HG03060 (cell line): ENCODE measurements around the gene ZBTB7C.

Source experiments
- ATAC-seq: cut with Tn5 transposase; IDR thresholded peaks from one replicate; pipeline ENCODE4 v1.9.1; 2021; ENCODE audit warnings: low read depth, moderate number of reproducible peaks; ENCODE audit not compliant: unreplicated experiment

The ZBTB7C gene

DNA sequence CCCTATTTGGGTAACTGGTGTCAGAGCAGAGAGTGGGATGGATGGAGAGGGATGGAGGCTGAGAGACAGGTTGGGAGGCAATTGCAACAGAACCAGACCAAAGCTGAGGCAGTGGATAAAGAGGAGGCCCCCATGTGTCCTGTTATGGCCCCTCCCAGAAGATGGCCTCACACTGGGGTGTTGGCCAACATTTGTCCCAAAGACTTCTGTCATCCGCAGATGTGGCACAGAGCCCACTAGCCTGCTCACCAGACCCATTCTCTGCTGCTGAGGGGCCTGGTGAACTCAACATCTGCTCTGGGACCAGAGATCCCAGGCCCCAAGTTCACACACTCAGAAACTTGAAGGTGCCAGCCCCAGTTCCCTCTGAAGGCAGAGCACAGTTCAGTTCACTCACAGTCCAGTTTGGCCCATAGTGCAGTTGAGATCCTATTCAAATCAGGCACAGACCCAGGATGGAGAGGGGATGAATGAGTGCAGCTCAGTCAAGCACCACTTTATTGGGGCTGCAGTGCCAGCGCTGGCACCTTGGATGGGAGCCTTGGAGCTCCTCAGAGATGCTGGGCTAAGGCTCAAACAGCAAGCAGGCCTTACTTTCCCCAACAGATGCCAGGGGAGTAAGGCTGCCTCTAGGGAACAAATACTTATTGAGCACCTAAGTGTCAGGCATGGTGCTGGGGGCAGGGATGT lies 189.2 kb downstream of the ZBTB7C start:
- ATAC-seq: no peak

DNA sequence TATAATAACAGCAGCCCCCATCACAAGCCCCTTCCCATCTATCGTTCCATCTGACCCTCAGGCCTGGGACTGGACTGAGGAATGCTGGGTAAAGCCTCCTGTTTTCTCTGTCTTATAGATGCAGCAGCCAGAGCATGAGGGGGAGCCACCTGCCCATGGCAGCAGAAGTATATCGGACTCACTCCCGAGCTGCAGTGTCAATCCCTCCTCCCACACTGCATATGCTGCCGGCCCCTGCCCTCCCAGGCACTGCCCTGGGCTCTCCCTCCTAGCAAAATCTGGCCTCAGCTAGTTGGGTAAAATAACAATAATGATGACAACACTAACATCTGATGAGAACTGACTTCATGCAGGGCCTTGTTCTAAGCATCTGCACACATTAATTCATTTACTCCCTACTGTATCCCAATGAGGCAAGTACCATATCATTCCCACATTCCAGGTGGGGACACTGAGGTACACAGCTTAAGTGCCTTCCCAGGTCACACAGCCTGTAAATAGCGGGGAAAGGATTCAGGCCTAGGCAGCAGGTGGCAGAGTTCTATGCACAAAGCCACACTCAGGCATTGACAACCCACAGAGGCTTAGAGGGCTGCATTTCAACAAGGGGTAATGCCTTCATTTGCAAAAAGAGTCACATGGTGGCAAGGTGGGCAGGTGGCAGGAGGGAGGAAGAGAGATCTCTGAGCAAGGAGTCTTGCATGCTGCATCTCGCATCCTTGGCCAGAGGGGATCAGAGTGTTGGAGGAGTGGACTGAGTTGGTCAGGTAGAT lies 190.0 kb downstream of the ZBTB7C start:
- ATAC-seq: no peak

DNA sequence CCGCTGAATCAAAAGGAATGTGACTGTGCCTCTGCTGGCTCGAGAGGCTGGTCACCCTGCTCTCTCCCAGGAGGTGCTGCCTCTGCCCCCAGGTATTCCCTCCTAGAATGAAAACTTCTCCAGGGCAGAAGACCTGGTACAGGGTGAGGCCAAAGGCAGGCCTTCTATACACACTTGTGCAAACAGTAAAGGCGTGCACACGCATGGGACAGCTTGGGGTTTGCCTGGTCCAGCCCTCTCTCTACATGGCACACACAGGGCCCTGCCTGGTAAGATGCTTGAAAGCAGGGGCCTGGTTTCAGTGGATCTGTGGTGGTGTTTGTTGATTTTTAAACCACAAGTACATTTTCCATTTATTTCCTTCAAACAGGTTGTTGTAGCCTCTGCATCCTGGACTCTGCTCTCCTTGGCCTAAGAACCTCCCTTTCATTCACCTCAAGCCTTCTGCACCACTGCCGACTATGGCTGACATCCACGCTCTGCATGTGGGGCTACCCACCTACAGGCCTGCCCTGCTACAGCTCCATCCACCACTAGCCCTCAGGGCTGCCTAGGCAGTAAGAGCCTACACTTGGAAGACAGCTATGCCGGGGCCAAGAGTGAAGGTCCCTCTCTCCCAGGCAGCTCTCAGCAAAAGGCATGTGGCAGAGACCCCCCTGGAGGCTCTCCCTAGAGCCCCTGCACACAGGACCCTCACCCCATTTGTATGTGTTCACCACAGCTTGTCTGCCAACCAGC lies 190.7 kb downstream of the ZBTB7C start:
- ATAC-seq: no peak

DNA sequence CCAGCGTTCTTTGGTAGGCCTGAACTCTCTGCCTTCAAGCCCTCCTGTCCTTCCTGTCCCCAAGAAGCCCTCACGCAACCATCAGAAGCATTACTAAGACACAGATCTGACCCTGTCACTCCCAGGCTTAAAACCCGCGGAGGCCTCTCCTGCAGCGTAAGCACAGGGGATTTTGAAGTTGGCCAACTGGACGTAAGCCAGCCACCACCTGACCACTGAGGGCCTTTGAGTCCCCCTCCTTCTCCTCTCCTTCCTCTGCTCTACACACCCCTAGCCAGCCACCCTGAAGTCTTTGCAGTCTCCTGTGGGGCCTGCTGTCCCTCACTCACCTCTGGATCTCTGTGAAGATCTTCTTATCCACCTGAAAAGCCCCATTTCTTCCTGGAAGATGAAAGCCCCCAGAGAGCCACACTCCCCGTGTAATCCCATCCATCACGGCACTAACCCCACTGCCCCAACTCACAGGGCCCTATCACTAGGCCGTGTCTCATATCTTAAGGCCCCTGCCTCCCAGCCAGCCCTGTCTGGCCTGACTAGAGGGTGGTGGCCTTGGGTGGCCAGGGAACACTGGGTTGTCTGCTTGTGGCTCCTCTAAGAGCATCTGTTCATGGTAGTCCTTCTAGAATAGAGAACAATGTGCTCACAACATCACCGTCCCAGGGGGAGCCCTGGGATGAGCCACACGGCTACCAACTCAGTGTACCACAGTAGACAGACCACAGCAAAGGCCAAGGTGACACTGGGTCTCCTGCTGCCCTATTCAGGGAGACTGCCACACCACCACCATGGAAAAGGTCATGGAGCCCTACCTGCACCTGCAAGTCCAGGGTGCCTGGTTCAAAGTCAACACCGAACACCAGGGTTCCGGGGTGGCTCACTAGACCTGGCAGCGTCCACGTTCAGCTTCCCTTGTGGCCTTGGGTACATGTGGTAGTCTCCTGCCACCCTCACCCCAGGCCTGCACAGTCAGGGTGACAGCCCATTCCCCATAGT lies 191.6 kb downstream of the ZBTB7C start:
- no peak for ATAC-seq

DNA sequence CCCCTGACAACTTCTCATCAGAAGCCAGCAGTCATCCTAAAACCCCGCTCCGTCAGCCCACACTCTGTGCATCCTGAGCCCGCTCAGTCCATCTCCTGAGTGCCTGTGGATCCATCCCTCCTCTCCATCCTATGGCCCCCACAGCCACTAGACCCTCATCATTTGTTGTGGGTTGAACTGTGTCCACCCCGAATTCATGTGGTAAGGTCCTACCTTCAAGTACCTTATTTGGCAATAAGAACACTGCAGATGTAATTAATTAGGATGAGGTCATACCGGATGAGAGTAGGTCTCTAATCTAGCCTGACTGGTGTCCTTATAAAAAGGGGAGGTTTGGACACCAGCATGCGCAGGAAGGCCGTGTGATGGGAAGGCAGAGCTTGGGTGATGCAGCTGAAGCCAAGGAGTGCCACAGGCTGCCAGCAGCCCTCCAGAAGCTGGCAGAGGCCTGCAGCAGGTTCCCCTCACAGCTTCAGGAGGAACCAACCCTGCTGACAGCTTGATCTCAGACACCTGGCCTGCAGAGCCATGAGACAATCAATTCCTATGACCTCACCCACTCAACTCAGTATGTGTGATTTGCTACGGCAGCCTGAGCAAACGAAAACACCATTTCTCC lies 192.4 kb downstream of the ZBTB7C start:
- ATAC-seq: no peak

DNA sequence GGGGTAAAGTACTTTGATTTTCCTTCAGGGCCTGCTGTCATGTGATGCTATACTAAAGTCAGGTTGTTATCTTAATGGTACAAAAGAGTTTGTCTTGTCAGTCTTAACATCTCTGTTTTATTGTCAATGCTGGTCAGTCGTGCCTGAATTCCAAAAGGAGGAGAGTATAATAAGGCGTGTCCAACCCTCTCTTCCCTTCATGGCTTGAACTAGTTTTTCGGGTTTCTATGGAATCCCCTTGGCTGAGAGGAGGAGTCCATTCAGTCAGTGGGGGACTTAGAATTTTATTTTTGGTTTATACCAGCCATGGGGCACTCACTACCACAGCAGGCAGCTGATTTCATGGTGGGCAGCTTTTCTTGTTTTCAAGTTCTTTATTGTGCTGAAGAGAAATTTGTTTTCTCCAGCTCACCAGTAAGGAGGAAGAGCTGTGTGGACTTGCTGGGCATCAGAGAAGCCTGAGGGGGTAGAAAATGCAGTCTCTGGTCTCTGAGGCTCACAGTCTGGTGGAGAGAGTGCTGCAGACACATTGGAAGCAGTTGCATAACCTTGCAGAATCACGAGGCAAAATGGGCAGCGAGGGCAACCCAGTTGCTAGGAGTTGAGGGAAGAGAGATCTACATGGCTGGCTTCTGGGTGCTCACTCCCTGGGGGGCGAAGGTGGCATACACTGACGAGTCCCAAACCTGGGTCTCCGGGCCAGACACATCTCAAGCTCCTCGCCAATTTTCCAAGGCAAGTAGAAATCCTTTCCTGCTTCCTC lies 193.1 kb downstream of the ZBTB7C start:
- no peak for ATAC-seq

DNA sequence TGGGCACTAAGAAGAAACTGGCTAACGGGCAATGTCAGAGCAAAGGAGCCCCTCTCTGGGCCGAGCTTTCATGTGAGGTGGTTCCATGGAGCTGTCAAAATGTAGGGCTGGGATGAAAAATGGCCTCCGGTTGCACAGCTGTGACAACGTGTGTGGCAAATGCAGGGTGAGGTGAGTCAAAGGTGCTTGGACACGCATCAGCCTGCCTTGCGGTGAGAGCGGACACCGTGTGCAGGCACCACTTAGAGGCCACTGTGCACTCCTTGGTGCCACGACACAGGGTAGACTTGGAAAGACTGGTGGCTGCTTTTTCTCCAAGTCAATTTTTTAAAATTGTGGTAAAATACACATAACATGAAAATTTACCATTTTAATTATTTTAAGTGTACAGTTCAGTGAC lies 195.4 kb downstream of the ZBTB7C start:
- ATAC-seq: no peak

DNA sequence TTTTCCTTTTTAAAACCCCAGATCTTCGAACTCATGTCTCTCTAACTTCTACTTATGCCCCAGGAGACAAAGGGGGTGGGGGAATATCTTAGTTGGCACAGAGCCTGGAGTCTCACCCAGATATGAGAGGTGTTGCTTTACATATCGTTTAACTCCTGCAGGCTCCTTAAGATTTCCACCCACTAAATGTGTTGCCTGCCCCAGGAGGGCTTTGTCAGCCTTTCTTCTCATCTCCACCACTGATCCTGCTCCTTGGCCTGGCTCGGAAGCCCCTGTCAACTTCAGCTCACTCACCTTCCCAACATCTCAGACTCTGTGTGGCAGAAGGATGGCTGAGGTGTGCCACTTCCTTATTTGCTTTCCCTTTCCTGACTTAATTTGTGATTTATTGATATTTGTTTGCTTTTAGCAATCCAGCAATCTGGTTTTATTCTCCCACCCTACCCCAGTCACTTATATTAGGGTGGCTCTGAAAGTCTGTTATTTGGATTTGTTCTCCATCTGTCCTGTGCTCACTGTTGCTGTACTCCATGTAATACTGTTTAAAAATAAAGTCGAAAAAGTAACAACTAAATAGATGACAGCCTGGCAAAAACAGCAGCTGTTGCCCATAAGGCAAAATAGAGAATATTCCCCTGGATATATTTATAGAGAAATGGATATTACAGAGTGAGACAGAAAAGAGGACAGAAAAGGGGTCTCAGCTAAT lies 200.6 kb downstream of the ZBTB7C start:
- no peak for ATAC-seq

DNA sequence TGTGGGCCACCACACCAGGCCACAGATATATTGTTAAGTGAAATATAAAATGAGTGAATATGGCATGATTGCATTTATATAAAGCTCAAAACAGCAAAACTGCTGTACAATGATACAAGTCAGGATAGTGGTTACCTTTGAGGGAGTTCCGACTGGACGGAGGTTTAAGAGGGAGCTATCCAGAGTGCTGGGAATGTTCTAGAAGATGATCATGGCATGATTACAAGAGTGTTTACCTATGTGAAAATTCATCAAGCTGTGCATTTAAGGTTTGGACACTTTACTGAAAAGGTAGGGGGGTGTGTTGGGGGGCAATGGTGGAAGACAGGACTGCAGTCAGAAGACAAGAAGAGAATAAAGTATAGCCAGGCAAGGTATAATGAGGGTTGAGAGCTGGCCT lies 201.4 kb downstream of the ZBTB7C start:
- ATAC-seq: no peak

DNA sequence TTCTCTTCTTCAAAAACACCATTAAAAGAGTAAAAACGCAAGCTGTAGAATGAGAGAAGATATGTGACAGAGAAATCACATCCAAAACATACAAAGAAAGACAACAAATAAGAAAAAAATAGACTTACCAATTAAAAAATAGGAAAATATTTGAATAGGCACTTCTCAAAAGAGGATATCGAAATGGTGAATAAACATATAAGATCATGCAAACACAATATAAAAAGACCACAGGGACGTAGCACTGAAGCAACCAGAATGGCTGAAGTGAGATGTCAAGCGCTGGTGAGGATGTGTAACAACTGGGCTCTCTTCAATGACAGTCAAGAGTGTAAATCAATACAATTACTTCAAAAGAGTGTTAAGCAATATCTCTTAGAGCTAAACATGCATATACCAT lies 202.3 kb downstream of the ZBTB7C start:
- no peak for ATAC-seq

DNA sequence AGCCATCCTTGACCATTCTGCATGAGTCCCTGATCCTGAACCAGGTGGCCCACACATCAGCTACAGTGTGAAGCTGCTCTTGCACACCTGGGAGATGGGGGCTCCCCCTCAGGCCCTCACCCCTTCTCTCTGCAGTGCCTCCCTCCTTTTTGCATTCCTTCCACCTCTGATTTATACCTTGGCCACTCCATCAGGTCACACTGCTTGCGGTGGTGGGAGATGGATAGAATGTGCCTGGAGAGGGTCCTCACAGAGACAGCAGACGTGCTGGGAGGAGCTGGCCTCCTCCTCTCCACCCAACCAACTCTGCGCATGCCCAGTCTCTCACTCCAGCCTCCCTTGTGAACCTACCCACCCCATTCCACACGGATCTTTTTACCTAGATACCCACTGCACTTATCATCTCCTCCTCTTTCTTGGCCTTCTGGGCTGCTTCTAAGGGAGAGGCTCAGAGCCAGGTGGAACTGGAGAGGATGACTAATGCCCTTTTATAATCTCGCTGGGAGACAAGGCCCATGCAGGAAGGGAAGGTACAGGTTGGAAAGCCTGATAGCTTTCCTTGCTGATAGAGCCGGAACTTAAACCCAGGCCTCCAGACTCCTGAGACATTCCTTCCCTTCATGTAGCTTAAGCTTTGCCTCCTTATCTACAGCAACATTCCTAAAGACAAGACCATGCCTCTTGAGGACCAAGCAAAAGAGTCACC lies 205.1 kb downstream of the ZBTB7C start:
- no peak for ATAC-seq

DNA sequence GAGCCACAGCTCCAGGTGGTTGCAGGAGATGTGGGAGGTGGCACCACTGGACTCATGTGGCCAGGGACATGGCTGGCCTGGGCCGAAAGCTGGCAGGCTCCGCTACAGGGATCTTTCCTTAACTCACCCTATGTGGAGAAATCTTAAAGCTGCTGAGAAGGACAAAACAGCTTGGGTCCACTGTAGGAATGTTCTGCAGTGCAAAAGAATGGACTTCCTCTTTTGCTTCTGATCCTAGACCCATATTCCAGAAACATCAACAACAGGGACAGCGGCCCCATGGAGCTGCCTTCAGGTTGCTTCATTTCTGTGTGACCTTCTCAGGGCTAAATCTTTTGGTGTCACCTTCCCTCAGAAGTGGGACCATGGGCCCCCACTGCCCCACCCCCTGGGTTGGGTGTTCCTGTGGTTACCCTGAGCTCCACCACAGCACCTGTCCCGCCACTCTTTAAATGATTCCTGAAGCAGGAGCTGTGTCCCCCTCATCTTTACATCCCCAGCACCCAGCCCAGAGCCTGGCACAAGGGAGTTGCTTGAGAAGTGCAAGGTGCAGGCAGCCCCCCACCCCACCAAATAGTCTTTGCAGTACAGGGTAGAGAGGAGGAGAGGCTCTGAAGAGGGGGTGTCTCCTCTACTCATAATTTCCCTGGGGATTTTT lies 205.8 kb downstream of the ZBTB7C start:
- no peak for ATAC-seq

DNA sequence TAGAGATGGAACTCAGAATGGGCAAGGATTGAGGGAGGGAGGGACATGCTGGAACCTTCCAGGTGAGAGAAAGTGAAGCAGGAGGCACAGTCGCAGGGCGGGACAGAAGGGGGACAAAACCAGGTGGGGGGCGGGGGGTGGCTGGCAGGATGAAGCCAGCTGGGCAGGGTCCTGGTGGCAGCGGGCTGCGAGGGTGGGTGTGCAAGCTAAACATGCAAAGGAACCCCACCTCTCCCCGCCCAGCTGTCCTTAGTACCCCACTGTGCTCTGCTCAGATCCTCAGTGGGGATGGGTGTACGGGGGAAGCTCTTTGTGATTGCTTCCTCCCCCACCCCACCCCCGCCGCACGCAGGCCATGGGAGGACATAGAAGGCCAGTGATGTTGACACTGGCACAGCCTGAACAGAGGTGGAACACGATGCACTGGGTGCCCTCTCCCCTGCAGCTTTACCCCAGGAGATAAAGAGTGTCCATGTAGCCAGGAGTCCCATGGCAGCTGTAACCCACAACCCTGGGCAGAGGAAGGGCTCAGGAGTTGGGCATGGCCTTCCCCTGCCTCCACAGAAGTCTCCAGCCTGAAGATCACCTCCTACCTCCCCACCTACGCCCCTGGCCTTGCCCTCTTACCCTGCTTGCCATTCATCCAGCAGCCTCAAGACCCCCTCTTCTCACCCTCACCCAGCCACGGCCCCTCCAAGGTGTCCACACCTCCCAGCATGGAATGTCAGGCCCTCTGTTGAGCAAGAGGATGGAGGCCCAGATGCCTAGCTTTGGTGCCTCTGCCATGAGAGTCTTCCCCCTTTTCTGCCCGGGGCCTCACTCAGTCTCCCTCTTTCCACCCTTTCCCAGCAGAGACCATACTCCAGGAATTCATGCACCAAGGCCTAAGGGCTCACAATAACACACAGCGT lies 206.6 kb downstream of the ZBTB7C start:
- ATAC-seq: no peak

DNA sequence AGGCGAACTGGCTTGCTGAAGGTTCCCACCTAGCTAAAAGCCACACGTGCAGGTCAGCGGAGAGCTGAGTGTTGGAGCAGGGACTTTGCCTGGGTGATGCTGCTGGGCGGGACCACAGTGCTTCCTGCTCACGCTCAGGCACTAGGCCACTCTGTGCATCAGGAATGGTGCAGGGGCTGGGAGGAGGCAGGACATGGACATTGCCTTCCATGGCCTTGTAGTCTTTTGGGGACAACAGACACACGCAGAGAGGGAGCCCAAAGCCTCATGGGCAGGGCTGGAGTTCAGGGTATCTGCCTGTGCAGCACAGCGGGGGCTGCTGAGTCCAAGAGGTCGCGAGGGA lies 207.2 kb downstream of the ZBTB7C start:
- no peak for ATAC-seq

DNA sequence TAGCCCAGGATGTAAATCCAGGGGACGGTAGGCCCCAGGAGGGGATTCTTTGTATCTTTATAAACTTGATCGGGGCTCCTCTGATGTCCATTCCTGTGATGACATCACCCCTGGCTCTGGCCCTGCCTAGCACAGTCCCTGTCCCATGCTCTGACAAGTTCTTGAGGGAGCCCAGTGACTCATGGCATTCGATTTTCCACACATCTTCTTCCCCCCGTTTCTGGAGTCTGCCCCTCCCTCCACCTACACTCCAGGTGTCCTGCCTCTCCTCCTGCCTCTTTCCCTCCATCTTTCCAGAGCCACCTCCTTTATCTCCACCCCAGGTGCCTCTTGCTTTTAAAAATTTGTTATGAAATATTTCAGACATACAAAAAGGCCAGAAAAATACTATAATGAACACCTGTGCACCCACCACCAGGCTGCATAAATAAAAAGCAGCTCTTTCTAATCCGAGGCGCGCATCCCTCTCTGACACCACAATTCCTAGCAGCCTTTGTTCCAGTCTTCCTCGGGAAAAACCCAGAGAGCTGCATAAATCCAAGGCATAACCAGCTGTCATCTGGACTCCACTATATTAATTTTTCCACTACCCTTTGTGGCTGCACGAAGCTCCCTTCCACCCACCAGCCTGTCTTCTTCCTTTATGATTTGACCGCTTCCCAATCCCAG lies 207.7 kb downstream of the ZBTB7C start:
- no peak for ATAC-seq
